Urothelium cell line (cell line): ENCODE measurements around the gene CORO7.

Experiments
- DNase-seq: peaks from one replicate; pipeline ENCODE4 v3.0.0; 2011; ENCODE audit warnings: low spot score, mixed read lengths
- FAIRE-seq: peaks from 2 replicates; lab custom pipeline; 2011; peaks lifted over from hg19 to GRCh38; lab: Jason Lieb, UNC

The CORO7 gene

DNA sequence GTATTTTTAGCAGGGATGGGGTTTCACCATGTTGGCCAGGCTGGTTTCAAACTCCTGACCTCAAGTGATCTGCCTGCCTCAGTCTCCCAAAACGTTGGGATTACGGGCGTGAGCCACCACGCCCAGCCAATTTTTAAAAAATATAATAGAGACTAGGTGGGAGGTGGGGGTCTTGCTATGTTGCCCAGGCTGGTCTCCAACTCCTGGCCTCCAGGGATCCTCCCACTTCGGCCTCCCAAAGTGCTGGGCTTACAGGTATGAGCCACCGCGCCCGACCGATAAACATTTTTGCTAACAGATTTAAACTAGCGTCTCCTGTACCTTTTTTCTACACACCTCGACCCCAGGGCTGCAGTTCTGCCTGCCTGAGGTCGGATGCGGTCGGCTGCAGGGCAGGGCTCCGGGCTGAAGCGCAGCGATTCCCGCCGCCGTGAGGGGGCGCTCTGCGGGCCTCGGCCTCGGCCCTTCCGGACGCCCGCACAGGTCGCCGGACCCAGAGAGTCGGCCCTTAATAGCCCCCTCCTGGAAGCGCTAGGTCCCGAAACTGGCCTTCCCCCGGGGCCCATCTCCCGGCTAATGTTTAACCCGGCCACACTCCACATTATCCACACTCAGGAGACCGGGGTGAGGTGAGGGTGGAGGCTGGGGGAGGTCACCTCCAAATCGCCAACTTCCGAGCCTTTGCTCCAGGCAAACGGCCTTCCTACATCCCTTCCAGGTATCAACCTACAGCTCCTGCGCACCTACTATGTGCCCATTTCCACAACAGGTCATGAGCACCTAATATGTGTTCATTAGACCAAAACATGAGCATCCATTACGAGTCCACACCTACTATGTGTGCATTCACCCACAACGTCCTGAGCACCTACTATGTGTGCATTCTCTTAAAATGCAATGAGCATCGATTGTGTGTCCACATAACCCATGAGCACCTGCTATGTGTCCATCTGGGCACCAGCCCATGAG is 102.5 kb downstream of the CORO7 start:
- no peak for DNase-seq

DNA sequence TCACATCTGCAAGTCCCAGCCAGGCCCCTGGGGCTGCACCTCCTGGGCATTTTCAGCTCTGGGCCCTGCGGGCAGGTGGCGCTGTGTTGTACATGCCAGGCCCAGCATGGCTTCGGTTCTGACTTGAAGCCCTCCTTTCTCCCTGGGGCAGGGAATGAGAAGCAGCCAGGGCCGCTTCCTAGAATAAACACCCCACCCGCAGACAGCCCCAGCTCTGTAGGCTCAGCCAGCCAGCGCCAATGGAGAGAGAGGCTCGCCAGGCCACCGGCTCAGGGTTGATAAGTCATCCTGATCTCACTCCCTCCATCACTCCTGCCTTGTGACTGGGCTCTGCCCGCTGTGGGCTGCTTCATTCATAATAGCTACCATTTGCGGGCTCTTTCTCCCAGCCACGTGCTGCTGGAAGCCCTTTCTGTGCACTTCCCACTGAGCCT is 106.5 kb downstream of the CORO7 start:
- no peak for FAIRE-seq
- DNase-seq: peak; percentile 60

More for the DNA sequence above, 102.5 kb downstream of the CORO7 start:
- no peak for FAIRE-seq

DNA sequence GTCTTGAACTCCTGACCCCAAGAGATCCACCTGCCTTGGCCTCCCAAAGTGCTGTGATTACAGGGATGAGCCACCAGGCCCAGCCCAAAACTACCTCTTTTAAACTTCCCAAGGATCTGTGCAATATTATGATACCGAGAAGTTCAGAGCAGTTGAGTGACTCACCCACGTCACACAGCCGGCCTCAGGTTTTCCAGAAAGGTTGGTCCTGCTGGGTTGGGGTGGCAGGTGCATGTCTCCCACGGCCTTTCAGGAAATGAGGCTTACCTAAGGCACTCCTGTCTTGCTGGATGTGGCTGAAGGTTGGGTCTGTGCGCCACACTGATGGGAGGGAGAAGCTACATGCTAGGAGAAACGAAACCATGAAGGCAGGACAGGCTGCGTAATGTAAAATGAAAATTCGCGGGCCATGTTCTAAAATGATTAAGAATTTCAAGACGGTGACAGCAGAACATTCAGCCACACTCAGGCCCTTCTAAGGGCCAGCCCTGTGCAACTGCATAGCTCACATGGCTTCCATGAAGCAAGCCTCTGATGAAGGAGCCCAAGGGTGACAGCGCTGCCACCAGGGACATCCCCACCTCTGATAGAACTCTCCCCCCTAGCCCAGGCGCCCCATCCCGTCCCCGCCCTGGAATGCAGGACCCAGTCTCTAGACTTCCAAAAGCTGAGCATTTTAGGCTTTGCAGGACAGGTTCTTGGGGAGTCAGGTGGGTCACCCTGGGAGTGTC is 107.1 kb downstream of the CORO7 start:
- no peak for FAIRE-seq
- no peak for DNase-seq

GRCh38 chr16:4307215-4308037 is 109.0 kb downstream of the CORO7 start:
- FAIRE-seq (no peak), DNase-seq (no peak)

DNA sequence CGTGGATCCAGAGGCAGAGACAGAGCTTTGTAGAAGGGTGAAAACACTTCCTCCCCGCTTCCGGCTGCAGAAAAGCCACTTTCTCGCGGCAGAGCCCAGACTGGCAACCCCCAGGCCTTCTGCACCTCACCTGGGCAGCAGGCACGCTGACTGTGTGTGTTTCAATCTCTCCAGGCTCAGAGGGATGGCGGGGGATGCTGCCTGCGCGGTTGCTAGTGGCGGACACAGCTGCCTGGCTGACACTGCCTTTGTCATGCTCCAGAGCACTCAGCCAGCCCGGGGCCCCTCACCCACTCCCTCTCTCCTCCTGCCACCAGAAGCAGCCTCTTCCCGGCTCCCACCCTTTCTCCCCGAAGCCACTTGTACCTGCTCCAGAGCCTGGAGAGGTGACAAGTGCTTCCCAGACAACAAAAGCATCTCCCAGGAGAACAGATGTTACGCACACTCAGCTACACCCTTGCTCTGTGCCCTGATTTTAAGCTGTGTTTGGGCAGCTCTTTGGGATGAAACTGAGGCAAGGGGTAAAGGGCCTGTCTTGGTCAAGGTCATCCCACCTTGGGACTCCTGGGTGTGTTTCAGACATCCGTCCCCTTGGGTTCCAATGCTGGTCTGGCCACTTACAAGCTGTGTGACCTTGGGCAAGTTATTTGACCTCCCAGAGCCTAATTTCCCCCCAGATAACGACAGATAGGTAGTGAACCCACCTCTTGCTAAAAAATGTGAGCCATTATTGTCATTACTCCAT is 109.8 kb downstream of the CORO7 start:
- DNase-seq: no peak
- FAIRE-seq: no peak
